Mesendoderm (in vitro differentiated cells): Measurements from ENCODE around the gene AP4S1.
"Not testable (repeated sequence)": the region's sequence is repeated elsewhere in the genome, so short reads cannot be mapped to it uniquely, and the experiment has no call there.

Experiments used
- DNase-seq: peaks from one replicate; pipeline ENCODE4 v3.0.0; 2013
- H2AK5ac ChIP-seq: 2 replicates; pipeline ENCODE4 v1.6.1; 2013; ENCODE audit warnings: low read length, inconsistent platforms
- H2BK120ac ChIP-seq: 2 replicates; pipeline ENCODE4 v1.6.1; 2013; ENCODE audit warnings: low read depth, mild to moderate bottlenecking, low read length, moderate library complexity, mixed read lengths
- H2BK15ac ChIP-seq: replicated peaks from 2 replicates; pipeline ENCODE4 v1.6.1; 2013; ENCODE audit warnings: low read depth, mild to moderate bottlenecking, moderate library complexity
- H2BK5ac ChIP-seq: 2 replicates; pipeline ENCODE4 v1.6.1; 2013; ENCODE audit warnings: low read length, inconsistent platforms
- H3K18ac ChIP-seq: 2 replicates; pipeline ENCODE4 v1.6.1; 2013; ENCODE audit warnings: mild to moderate bottlenecking, low read length, mixed read lengths
- H3K23ac ChIP-seq: one replicate; pipeline ENCODE4 v1.6.1; 2013; ENCODE audit warnings: low read length
- H3K27ac ChIP-seq: 2 replicates; pipeline ENCODE4 v1.5.1; 2013; ENCODE audit warnings: low read depth, mild to moderate bottlenecking, inconsistent platforms, low read length, moderate library complexity
- H3K27me3 ChIP-seq: 2 replicates; pipeline ENCODE4 v1.6.1; 2013; ENCODE audit warnings: low read length, control low read depth, mild to moderate bottlenecking, inconsistent platforms; ENCODE audit not compliant: insufficient read depth, poor library complexity
- H3K36me3 ChIP-seq: 2 replicates; pipeline ENCODE4 v1.6.1; 2013; ENCODE audit warnings: low read length, inconsistent platforms; ENCODE audit not compliant: control insufficient read depth, insufficient read depth
- H3K4ac ChIP-seq: one replicate; pipeline ENCODE4 v1.6.1; 2013; ENCODE audit warnings: low read depth, mild to moderate bottlenecking, low read length, moderate library complexity
- H3K4me1 ChIP-seq: 2 replicates; pipeline ENCODE4 v1.6.1; 2013; ENCODE audit warnings: low read depth, low read length, inconsistent platforms; ENCODE audit not compliant: control insufficient read depth
- H3K4me2 ChIP-seq: 2 replicates; pipeline ENCODE4 v1.6.1; 2013; ENCODE audit warnings: low read length
- H3K4me3 ChIP-seq: 2 replicates; pipeline ENCODE4 v1.5.1; 2013; ENCODE audit warnings: mild to moderate bottlenecking, low read length
- H3K56ac ChIP-seq: one replicate; pipeline ENCODE4 v1.6.1; 2013; ENCODE audit warnings: low read length
- H3K79me1 ChIP-seq: 2 replicates; pipeline ENCODE4 v1.6.1; 2013; ENCODE audit warnings: low read length, inconsistent platforms
- H3K79me2 ChIP-seq: 2 replicates; pipeline ENCODE4 v1.6.1; 2013; ENCODE audit warnings: mild to moderate bottlenecking, low read length; ENCODE audit not compliant: control insufficient read depth, insufficient read depth
- H3K9ac ChIP-seq: 2 replicates; pipeline ENCODE4 v1.6.1; 2013; ENCODE audit warnings: low read length, inconsistent platforms
- H4K5ac ChIP-seq: one replicate; pipeline ENCODE4 v1.6.1; 2013; ENCODE audit warnings: low read length
- H4K8ac ChIP-seq: one replicate; pipeline ENCODE4 v1.6.1; 2013; ENCODE audit warnings: low read depth, mild to moderate bottlenecking, control low read depth, low read length, moderate library complexity
- WGBS: extraction: QIAGEN DNeasy Blood & Tissue Kit; methylation state at CpG from one replicate; pipeline ENCODE4 v1.1.7; 2013; ENCODE audit warnings: low lambda C conversion rate, missing lambda C conversion rate; ENCODE audit not compliant: insufficient coverage; ENCODE audit errors: extremely low coverage; 5-methylcytosine and 5-hydroxymethylcytosine counted together

Gene AP4S1

GRCh38 chr14:31057701-31058364 lies 32.4 kb downstream of the AP4S1 start:
- Histone ChIP-seq H3K79me2 (no peaks in the 10 kb centered on the region), H3K9ac (no peak overlapping the region)
- no peak for DNase-seq

GRCh38 chr14:31059152-31059924 lies 33.9 kb downstream of the AP4S1 start:
- Histone ChIP-seq H2BK5ac (no peak overlapping the region), H3K4ac (no peak overlapping the region), H3K18ac (no peak overlapping the region), H4K5ac (no peak overlapping the region), H3K56ac (no peak overlapping the region), H3K27me3 (no peaks in the 10 kb centered on the region), H2BK120ac (no peak overlapping the region), H2AK5ac (no peak overlapping the region), H3K4me1 (peaks cover 16% of the 10 kb centered on the region), H3K4me3 (no peak overlapping the region), H3K79me2 (no peaks in the 10 kb centered on the region), H4K8ac (no peak overlapping the region), H3K4me2 (no peak overlapping the region), H3K36me3 (no peaks in the 10 kb centered on the region), H2BK15ac (no peak overlapping the region), H3K23ac (no peak overlapping the region), H3K27ac (no peak overlapping the region), H3K9ac (no peak overlapping the region), H3K79me1 (peaks cover 4% of the 10 kb centered on the region)
- no CpG with 5 or more reads among the region's 1 CpG for WGBS
- peak; percentile 95 for DNase-seq

More at GRCh38 chr14:31057701-31058364, 32.4 kb downstream of the AP4S1 start:
- H3K56ac ChIP-seq: peak overlapping the region; percentile 69
- peaks cover 16% of the 10 kb centered on the region for H3K4me1 ChIP-seq
- H3K18ac ChIP-seq: peak overlapping the region; percentile 65
- H2BK5ac ChIP-seq: peak overlapping the region; percentile 70
- H4K5ac ChIP-seq: no peak overlapping the region
- H3K36me3 ChIP-seq: no peaks in the 10 kb centered on the region
- peaks cover 1% of the 10 kb centered on the region for H3K79me1 ChIP-seq
- peak overlapping the region; percentile 59 for H2AK5ac ChIP-seq
- no peak overlapping the region for H3K23ac ChIP-seq
- no peak overlapping the region for H4K8ac ChIP-seq
- H3K4ac ChIP-seq: peak overlapping the region; percentile 57
- H3K27ac ChIP-seq: peak overlapping the region; percentile 22
- H2BK120ac ChIP-seq: peak overlapping the region; percentile 95
- H3K4me2 ChIP-seq: no peak overlapping the region
- peak overlapping the region; percentile 39 for H2BK15ac ChIP-seq
- WGBS: no CpG with 5 or more reads among the region's 12 CpGs
- no peak overlapping the region for H3K4me3 ChIP-seq
- no peaks in the 10 kb centered on the region for H3K27me3 ChIP-seq

DNA sequence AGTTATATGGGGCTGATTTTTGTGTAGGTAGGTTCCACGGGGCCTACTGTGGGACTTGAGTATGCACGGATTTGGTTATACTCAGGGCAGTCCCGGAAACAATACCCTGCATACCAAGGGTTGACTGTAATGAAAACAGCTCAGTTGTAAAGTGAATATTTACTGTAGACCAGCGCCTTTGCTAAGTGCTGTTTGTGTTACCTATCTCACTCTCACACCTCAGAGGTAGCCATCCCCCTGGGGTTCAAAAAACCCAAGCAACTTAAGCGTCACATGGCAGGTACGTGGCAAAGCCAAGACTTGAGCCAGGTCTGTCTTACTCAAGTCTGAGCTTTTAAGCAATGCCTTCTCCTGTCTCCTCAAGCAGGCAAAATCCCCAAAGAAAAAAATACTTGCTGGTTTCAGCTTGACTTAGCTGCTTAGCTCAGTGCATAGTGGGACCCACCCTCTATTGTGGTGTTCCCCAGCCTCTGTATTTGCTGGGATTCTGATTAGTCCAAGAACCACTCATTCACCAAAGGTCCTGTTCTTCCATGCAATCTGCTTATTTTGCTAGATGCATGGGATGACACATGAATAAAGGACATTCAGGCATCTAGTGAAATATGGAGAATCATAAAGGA lies 34.9 kb downstream of the AP4S1 start:
- H4K5ac ChIP-seq: no peak overlapping the region
- peak overlapping the region; percentile 65 for H3K56ac ChIP-seq
- no peak overlapping the region for H2BK120ac ChIP-seq
- DNase-seq: peak; percentile 90
- no peaks in the 10 kb centered on the region for H3K27me3 ChIP-seq
- H2AK5ac ChIP-seq: no peak overlapping the region
- H2BK5ac ChIP-seq: peak overlapping the region; percentile 61
- peaks cover 19% of the 10 kb centered on the region for H3K4me1 ChIP-seq
- no peak overlapping the region for H3K4me2 ChIP-seq
- no CpG with 5 or more reads among the region's 6 CpGs for whole genome bisulfite sequencing
- H3K23ac ChIP-seq: no peak overlapping the region
- H3K36me3 ChIP-seq: no peaks in the 10 kb centered on the region
- H4K8ac ChIP-seq: no peak overlapping the region
- peaks cover 4% of the 10 kb centered on the region for H3K79me1 ChIP-seq
- H3K18ac ChIP-seq: peak overlapping the region; percentile 70
- H3K4me3 ChIP-seq: no peak overlapping the region
- H2BK15ac ChIP-seq: no peak overlapping the region
- H3K9ac ChIP-seq: peak overlapping the region; percentile 45
- H3K27ac ChIP-seq: peak overlapping the region; percentile 83
- no peak overlapping the region for H3K4ac ChIP-seq
- H3K79me2 ChIP-seq: no peaks in the 10 kb centered on the region

- H3K36me3 ChIP-seq, H3K56ac ChIP-seq, H2AK5ac ChIP-seq, H3K9ac ChIP-seq, DNase-seq, H3K27me3 ChIP-seq, H3K27ac ChIP-seq, H3K79me2 ChIP-seq, H2BK15ac ChIP-seq, H3K4ac ChIP-seq, H2BK5ac ChIP-seq, H4K5ac ChIP-seq, H3K4me2 ChIP-seq, H3K4me3 ChIP-seq, H3K23ac ChIP-seq, H2BK120ac ChIP-seq, H3K18ac ChIP-seq, H3K79me1 ChIP-seq, H4K8ac ChIP-seq: not testable (repeated sequence)
- no CpG with 5 or more reads among the region's 8 CpGs for WGBS
- peaks cover 19% of the 10 kb centered on the region for H3K4me1 ChIP-seq
Observed at GRCh38 chr14:31062908-31063307, 37.5 kb downstream of the AP4S1 start.

DNA sequence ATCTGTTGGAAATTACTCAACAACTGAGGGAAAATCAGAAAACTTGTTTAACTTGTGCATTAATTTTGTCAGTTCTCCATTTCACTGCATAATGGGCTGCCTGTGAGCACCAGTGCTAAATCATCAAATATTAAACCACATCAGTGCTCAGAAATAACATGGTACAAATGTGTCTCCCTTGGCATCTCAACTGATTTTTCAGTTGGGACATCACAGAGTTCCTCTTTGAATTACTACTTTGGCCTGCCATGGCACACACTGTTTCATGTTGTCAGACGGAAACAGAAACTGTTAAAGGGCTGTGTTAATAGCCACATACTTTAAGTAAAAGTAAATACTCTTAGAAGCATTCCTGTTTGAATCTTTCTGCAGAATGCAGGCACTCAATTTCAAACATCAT lies 42.8 kb downstream of the AP4S1 start:
- no peak overlapping the region for H3K23ac ChIP-seq
- no peak overlapping the region for H3K18ac ChIP-seq
- peaks cover 2% of the 10 kb centered on the region for H3K79me1 ChIP-seq
- no peak for DNase-seq
- no peak overlapping the region for H2BK5ac ChIP-seq
- peaks cover 5% of the 10 kb centered on the region for H3K4me1 ChIP-seq
- no peak overlapping the region for H4K5ac ChIP-seq
- H3K9ac ChIP-seq: no peak overlapping the region
- no peak overlapping the region for H3K4me3 ChIP-seq
- no peak overlapping the region for H2BK15ac ChIP-seq
- WGBS: no CpG with 5 or more reads among the region's 1 CpG
- H3K36me3 ChIP-seq: no peaks in the 10 kb centered on the region
- no peak overlapping the region for H2BK120ac ChIP-seq
- H3K27me3 ChIP-seq: no peaks in the 10 kb centered on the region
- H4K8ac ChIP-seq: no peak overlapping the region
- no peak overlapping the region for H3K4ac ChIP-seq
- H2AK5ac ChIP-seq: no peak overlapping the region
- H3K27ac ChIP-seq: no peak overlapping the region
- H3K4me2 ChIP-seq: no peak overlapping the region
- H3K79me2 ChIP-seq: no peaks in the 10 kb centered on the region
- H3K56ac ChIP-seq: no peak overlapping the region
